Neural progenitor cell (in vitro differentiated cells): ENCODE results near the gene SLC22A23.

Experiments
- CTCF ChIP-seq: fragments of 200-600 bp; sonication (generic); IDR thresholded peaks from 2 replicates; pipeline ENCODE4 v1.5.1; 2017; ENCODE audit warnings: antibody characterized with exemption, mild to moderate bottlenecking
- EZH2phosphoT487 ChIP-seq: fragments of 200-600 bp; sonication (generic); IDR thresholded peaks from 2 replicates; pipeline ENCODE4 v1.6.1; 2017; ENCODE audit warnings: antibody characterized with exemption

GRCh38 chr6:3471711-3472110 lies 14.9 kb upstream of the SLC22A23 start:
- TF ChIP-seq CTCF (no peak), EZH2phosphoT487 (no peak)
